Endodermal cell (in vitro differentiated cells): ENCODE measurements around the gene GADL1. TPM values are rescaled to one million over a fixed set of nuclear protein-coding genes. Genes with fewer than 3 reads are reported as not detected.

Experiments
- DNase-seq: peaks from one replicate; pipeline ENCODE4 v3.0.0-alpha.2; 2017
- H3K27ac ChIP-seq: 2 replicates; pipeline ENCODE4 v1.5.1; 2013; ENCODE audit warnings: mild to moderate bottlenecking, low read depth, low read length, moderate library complexity
- H3K27me3 ChIP-seq: 2 replicates; pipeline ENCODE4 v1.6.1; 2013; ENCODE audit warnings: mild to moderate bottlenecking, low read length, moderate library complexity; ENCODE audit not compliant: insufficient read depth, control insufficient read depth, poor library complexity, severe bottlenecking
- H3K36me3 ChIP-seq: 2 replicates; pipeline ENCODE4 v1.7.0; 2013; ENCODE audit warnings: mild to moderate bottlenecking, low read length, moderate library complexity; ENCODE audit not compliant: control insufficient read depth, insufficient read depth
- H3K4me1 ChIP-seq: one replicate; pipeline ENCODE4 v1.7.0; 2013; ENCODE audit warnings: low read length; ENCODE audit not compliant: control insufficient read depth, insufficient read depth
- H3K4me3 ChIP-seq: 2 replicates; pipeline ENCODE4 v1.5.1; 2013; ENCODE audit warnings: mild to moderate bottlenecking, low read length, moderate library complexity
- H3K9ac ChIP-seq: 2 replicates; pipeline ENCODE4 v1.6.1; 2013; ENCODE audit warnings: mild to moderate bottlenecking, low read length, moderate library complexity; ENCODE audit not compliant: poor library complexity, severe bottlenecking; ENCODE audit errors: extremely low read depth
- H3K9me3 ChIP-seq: 2 replicates; pipeline ENCODE4 v1.6.1; 2013; ENCODE audit warnings: mild to moderate bottlenecking, low read length, moderate library complexity; ENCODE audit not compliant: control insufficient read depth
- H3K27ac Mint-ChIP-seq: 2 replicates; pipeline ENCODE4 v1.8.0; 2020; ENCODE audit warnings: mixed read lengths
- H3K27me3 Mint-ChIP-seq: 2 replicates; pipeline ENCODE4 v1.8.0; 2021; ENCODE audit warnings: mild to moderate bottlenecking, mixed read lengths; ENCODE audit not compliant: insufficient read depth
- H3K36me3 Mint-ChIP-seq: 2 replicates; pipeline ENCODE4 v1.8.0; 2020; ENCODE audit warnings: low read depth, mixed read lengths
- H3K4me1 Mint-ChIP-seq: 2 replicates; pipeline ENCODE4 v1.8.0; 2020; ENCODE audit warnings: mixed read lengths
- H3K4me3 Mint-ChIP-seq: 2 replicates; pipeline ENCODE4 v1.8.0; 2020; ENCODE audit warnings: mild to moderate bottlenecking, moderate library complexity, mixed read lengths
- H3K9me3 Mint-ChIP-seq: 2 replicates; pipeline ENCODE4 v1.8.0; 2020; ENCODE audit warnings: mild to moderate bottlenecking, mixed read lengths
- WGBS, 2 experiments: methylation state at CpG; one replicate each; pipeline versions ENCODE4 v1.1.5 to v1.1.7; 2013; ENCODE audit warnings: missing lambda C conversion rate in 2 of 2, mixed read lengths in 1 of 2; ENCODE audit not compliant: insufficient coverage in 1 of 2, insufficient read length in 1 of 2; 5-methylcytosine and 5-hydroxymethylcytosine counted together
- total RNA-seq, 2 donors: library from RNA; stranded (reverse); fragmentation: NEBNext Ultra II Directional in 1 of 2; extraction: Animal tissue kit (Norgen Biotek cat#: 25700) in 1 of 2; gene quantifications; 2 replicates in 1 of 2; 3 replicates in 1 of 2; pipeline ENCODE4 v1.2.1, GENCODE V29; 2021
- TF ChIP-seq, protein P1 (sequence below): fragments of 200-600 bp; sonication (generic); conservative IDR thresholded peaks from 2 replicates; pipeline ENCODE4 v1.5.0; 2021; ENCODE audit warnings: antibody characterized with exemption, mild to moderate bottlenecking

Gene GADL1
- total RNA-seq, 2 donors from 2014 or later: 0.11 TPM; not detected in 1

DNA sequence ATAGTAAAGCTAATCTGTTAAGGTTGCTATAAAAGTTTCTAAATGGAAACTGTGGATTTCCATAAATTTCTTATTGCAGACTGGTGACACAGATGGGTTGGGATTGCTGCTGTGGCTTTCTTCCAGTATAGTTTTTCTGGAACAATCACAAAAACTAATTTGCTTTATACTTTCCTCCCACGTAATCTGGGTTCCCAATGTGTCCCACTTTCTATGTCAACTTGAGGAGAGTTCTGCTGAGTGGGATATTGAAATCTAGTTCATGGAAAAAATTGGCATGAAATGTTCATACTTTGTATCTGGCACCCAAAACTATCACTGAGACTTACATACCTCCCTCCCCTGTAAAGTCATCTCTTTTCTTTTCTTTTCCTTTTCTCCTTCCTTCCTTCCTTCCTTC lies 161.3 kb downstream of the GADL1 start:
- Histone ChIP-seq H3K4me1 (no peaks in the 10 kb centered on the region), H3K27ac (no peak overlapping the region), H3K9me3 (no peaks in the 10 kb centered on the region), H3K27me3 (no peaks in the 10 kb centered on the region), H3K36me3 (no peaks in the 10 kb centered on the region), H3K4me3 (no peak overlapping the region), H3K9ac (no peak overlapping the region)
- Mint-ChIP-seq H3K36me3 (no peaks in the 10 kb centered on the region), H3K27me3 (no peaks in the 10 kb centered on the region), H3K4me3 (no peak overlapping the region), H3K9me3 (peaks cover 3% of the 10 kb centered on the region), H3K27ac (no peak overlapping the region), H3K4me1 (no peaks in the 10 kb centered on the region)
- 100% methylated on average over 1 of the region's 1 CpG; no CpG with 5 or more reads in 1 of the 2 experiments for WGBS, 2 experiments
- TF ChIP-seq, protein P1, sequence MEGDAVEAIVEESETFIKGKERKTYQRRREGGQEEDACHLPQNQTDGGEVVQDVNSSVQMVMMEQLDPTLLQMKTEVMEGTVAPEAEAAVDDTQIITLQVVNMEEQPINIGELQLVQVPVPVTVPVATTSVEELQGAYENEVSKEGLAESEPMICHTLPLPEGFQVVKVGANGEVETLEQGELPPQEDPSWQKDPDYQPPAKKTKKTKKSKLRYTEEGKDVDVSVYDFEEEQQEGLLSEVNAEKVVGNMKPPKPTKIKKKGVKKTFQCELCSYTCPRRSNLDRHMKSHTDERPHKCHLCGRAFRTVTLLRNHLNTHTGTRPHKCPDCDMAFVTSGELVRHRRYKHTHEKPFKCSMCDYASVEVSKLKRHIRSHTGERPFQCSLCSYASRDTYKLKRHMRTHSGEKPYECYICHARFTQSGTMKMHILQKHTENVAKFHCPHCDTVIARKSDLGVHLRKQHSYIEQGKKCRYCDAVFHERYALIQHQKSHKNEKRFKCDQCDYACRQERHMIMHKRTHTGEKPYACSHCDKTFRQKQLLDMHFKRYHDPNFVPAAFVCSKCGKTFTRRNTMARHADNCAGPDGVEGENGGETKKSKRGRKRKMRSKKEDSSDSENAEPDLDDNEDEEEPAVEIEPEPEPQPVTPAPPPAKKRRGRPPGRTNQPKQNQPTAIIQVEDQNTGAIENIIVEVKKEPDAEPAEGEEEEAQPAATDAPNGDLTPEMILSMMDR: no peak
- DNase-seq: no peak

DNA sequence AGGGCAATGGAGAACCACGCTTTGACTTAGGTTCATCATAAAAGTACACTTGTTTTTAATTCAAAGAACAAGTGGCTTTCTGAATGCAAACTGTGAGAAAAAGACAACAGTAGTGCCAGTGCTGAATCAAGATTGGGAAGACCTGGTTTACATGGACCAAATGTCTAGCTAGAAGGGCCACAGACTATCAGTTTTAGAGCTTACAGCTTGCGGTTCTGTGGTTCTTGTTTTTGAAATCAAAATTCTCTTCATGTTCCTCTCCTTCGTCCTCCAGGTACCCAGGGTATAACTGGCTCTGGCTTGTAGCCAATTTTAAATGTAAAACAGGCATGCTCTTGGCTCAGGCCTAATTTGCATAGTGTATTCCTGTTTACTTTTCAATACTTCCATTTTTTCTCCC lies 163.5 kb downstream of the GADL1 start:
- Histone ChIP-seq H3K9me3 (no peaks in the 10 kb centered on the region), H3K36me3 (no peaks in the 10 kb centered on the region), H3K27me3 (no peaks in the 10 kb centered on the region), H3K27ac (no peak overlapping the region), H3K4me3 (no peak overlapping the region), H3K4me1 (no peaks in the 10 kb centered on the region), H3K9ac (no peak overlapping the region)
- Mint-ChIP-seq H3K9me3 (peaks cover 3% of the 10 kb centered on the region), H3K36me3 (no peaks in the 10 kb centered on the region), H3K4me1 (no peaks in the 10 kb centered on the region), H3K27ac (no peak overlapping the region), H3K27me3 (no peaks in the 10 kb centered on the region), H3K4me3 (no peak overlapping the region)
- DNase-seq: no peak
- TF ChIP-seq, protein P1: no peak
- 92 to 93% methylated on average over 3 of the region's 3 CpGs for WGBS, 2 experiments

DNA sequence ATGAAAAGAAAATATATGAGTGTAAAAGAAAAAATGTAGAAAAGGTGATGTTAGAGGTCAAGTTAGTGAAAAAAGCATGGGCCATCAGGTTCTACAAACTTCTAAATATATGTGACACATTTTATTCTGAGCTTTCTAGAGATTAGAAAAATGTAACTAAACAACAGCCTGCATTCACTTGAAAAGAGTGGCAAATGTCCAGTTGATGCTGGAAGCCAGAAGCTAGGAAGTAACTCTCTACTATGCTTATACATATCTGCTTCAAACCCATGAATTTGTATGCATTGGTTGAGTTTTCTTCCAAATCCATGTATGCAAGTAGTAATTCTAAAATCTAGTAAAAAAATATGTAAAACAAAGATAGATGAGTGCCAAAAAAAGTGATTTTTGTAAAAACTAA lies 164.5 kb downstream of the GADL1 start:
- no peaks in the 10 kb centered on the region for H3K9me3 ChIP-seq
- Mint-ChIP-seq H3K36me3 (no peaks in the 10 kb centered on the region), H3K27ac (no peak overlapping the region), H3K4me1 (no peaks in the 10 kb centered on the region), H3K27me3 (no peaks in the 10 kb centered on the region), H3K9me3 (no peaks in the 10 kb centered on the region), H3K4me3 (no peak overlapping the region)
- no peak for DNase-seq
- H3K27ac ChIP-seq: no peak overlapping the region
- no peaks in the 10 kb centered on the region for H3K4me1 ChIP-seq
- no peak overlapping the region for H3K4me3 ChIP-seq
- no peak overlapping the region for H3K9ac ChIP-seq
- H3K36me3 ChIP-seq: no peaks in the 10 kb centered on the region
- H3K27me3 ChIP-seq: no peaks in the 10 kb centered on the region
- TF ChIP-seq, protein P1: no peak
